DND-41 (cell line): ENCODE results near the gene PDSS1.
A peak's percentile ranks its signal among the peaks of the same experiment; 100 is the strongest.

Experiments used
- ATAC-seq: fragments of 200-7000 bp; cut with Tn5 transposase; 3 replicates; pipeline ENCODE4 v1.9.1; 2021; ENCODE audit warnings: low read depth; ENCODE audit not compliant: insufficient read depth
- DNase-seq: peaks from one replicate; pipeline ENCODE4 v3.0.0-alpha.2; 2020
- H2AFZ ChIP-seq: 2 replicates; pipeline ENCODE4 v1.6.0; 2012; ENCODE audit warnings: low read depth, low read length
- H3K27ac ChIP-seq: 2 replicates; pipeline ENCODE4 v1.5.1; 2012; ENCODE audit warnings: low read length, inconsistent platforms
- H3K27me3 ChIP-seq: fragments of 200-600 bp; sonication (generic); 2 replicates; pipeline ENCODE4 v1.6.0; 2012; ENCODE audit warnings: low read length, mild to moderate bottlenecking, inconsistent platforms; ENCODE audit not compliant: insufficient read depth, poor library complexity
- H3K36me3 ChIP-seq: 2 replicates; pipeline ENCODE4 v1.5.1; 2012; ENCODE audit warnings: low read length, inconsistent platforms; ENCODE audit not compliant: insufficient read depth
- H3K4me1 ChIP-seq: 2 replicates; pipeline ENCODE4 v1.5.1; 2012; ENCODE audit warnings: mild to moderate bottlenecking, low read length; ENCODE audit not compliant: insufficient read depth
- H3K4me2 ChIP-seq: 2 replicates; pipeline ENCODE4 v1.6.0; 2012; ENCODE audit warnings: mild to moderate bottlenecking, moderate library complexity, low read length, inconsistent platforms; ENCODE audit not compliant: insufficient read depth
- H3K4me3 ChIP-seq, 2 experiments: fragments of 200-600 bp in 1 of 2; shearing (Covaris generic) in 1 of 2; 2 replicates each; pipeline ENCODE4 v1.5.1; 2012 to 2016; ENCODE audit warnings: inconsistent platforms in 2 of 2, low read length in 2 of 2, mild to moderate bottlenecking in 2 of 2, low read depth in 1 of 2, moderate library complexity in 1 of 2
- H3K79me2 ChIP-seq: 2 replicates; pipeline ENCODE4 v1.6.0; 2012; ENCODE audit warnings: low read length, inconsistent platforms; ENCODE audit not compliant: insufficient read depth
- H3K9ac ChIP-seq: 2 replicates; pipeline ENCODE4 v1.6.0; 2012; ENCODE audit warnings: low read depth, mild to moderate bottlenecking, inconsistent platforms, low read length, moderate library complexity
- H3K9me3 ChIP-seq: 2 replicates; pipeline ENCODE4 v1.5.1; 2012; ENCODE audit warnings: low read length, moderate library complexity, mild to moderate bottlenecking, inconsistent platforms; ENCODE audit not compliant: insufficient read depth, severe bottlenecking
- H4K20me1 ChIP-seq: 2 replicates; pipeline ENCODE4 v1.6.0; 2012; ENCODE audit warnings: low read length; ENCODE audit not compliant: insufficient read depth
- CTCF ChIP-seq: IDR thresholded peaks from 2 replicates; pipeline ENCODE4 v1.5.1; 2012; ENCODE audit warnings: borderline replicate concordance, low read length, moderate library complexity, mild to moderate bottlenecking; ENCODE audit not compliant: poor library complexity, severe bottlenecking; ENCODE audit errors: extremely low read depth
- EZH2 ChIP-seq: IDR thresholded peaks from 3 replicates; pipeline ENCODE4 v1.6.1; 2012; ENCODE audit warnings: borderline replicate concordance, low read depth, mild to moderate bottlenecking, moderate library complexity, low read length, inconsistent platforms; ENCODE audit not compliant: severe bottlenecking

PDSS1 gene

GRCh38 chr10:26714415-26715136, 17.1 kb downstream of the PDSS1 start:
- Histone ChIP-seq H3K36me3 (peaks cover 55% of the 10 kb centered on the region), H3K27me3 (no peaks in the 10 kb centered on the region), H4K20me1 (peaks cover 2% of the 10 kb centered on the region; the same call in 1 of the 2 replicates), H3K27ac (no peak overlapping the region), H3K4me2 (no peak overlapping the region), H3K9ac (no peak overlapping the region), H3K79me2 (peaks cover 19% of the 10 kb centered on the region), H3K9me3 (no peaks in the 10 kb centered on the region), H3K4me3 (no peak overlapping the region), H3K4me1 (no peaks in the 10 kb centered on the region), H2AFZ (no peak overlapping the region)
- DNase-seq (no peak), ATAC-seq (no peak)
- TF ChIP-seq CTCF (no peak), EZH2 (no peak)

DNA sequence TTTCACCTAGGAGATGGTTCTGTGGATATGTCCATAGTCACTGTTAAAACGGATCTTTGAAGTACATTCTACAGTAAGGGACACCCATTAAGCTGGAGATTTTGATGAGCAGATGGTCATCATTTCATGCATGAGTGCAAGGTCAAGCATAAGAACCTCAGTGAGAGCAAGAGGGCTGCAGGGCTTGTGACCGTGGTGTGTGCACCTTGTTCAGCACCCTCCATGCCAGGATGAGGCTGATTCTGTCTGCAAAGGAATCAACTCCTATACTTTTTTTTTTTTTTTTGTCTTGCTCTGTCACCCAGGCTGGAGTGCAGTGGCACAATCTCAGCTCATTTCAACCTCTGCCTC, 17.6 kb downstream of the PDSS1 start:
- no peak for ATAC-seq
- H3K4me2 ChIP-seq: no peak overlapping the region
- peaks cover 2% of the 10 kb centered on the region; the same call in 1 of the 2 replicates for H4K20me1 ChIP-seq
- TF ChIP-seq EZH2: no peak
- TF ChIP-seq CTCF: no peak
- no peak overlapping the region for H3K4me3 ChIP-seq
- no peak overlapping the region for H3K27ac ChIP-seq
- H2AFZ ChIP-seq: no peak overlapping the region
- H3K27me3 ChIP-seq: no peaks in the 10 kb centered on the region
- H3K9ac ChIP-seq: no peak overlapping the region
- peaks cover 19% of the 10 kb centered on the region for H3K79me2 ChIP-seq
- no peaks in the 10 kb centered on the region for H3K4me1 ChIP-seq
- H3K36me3 ChIP-seq: peaks cover 59% of the 10 kb centered on the region
- DNase-seq: no peak
- no peaks in the 10 kb centered on the region for H3K9me3 ChIP-seq

DNA sequence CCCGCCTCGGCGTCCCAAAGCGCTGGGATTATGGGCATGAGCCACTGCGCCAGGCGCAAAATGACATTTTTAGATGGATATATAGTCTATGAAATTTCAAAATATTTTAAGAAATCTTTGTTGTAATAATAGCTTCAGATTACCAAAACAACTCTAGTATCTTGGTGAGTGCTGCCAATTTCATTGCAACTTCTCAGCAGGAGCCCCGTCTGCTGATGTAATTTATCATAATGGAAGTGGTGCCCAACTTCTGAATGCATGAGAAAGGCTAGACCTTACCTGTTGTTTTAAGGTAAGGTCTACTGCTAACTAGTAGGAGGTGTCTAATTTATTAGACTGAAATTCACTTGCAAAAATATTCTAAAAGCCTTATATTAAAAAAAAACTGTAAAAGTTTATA, 20.0 kb downstream of the PDSS1 start:
- Histone ChIP-seq H3K79me2 (peaks cover 19% of the 10 kb centered on the region), H3K4me1 (no peaks in the 10 kb centered on the region), H3K27me3 (no peaks in the 10 kb centered on the region), H3K9me3 (no peaks in the 10 kb centered on the region), H2AFZ (no peak overlapping the region), H3K4me2 (no peak overlapping the region), H3K9ac (no peak overlapping the region), H4K20me1 (peaks cover 2% of the 10 kb centered on the region; the same call in 1 of the 2 replicates), H3K27ac (no peak overlapping the region), H3K4me3 (no peak overlapping the region), H3K36me3 (peaks cover 82% of the 10 kb centered on the region)
- no peak for ATAC-seq
- no peak for DNase-seq
- TF ChIP-seq EZH2: no peak
- no peak for TF ChIP-seq CTCF

GRCh38 chr10:26721561-26721960, 24.1 kb downstream of the PDSS1 start:
- no peak overlapping the region for H3K9ac ChIP-seq
- H3K27ac ChIP-seq: no peak overlapping the region
- no peaks in the 10 kb centered on the region for H3K27me3 ChIP-seq
- TF ChIP-seq CTCF (no peak), EZH2 (no peak)
- peaks cover 4% of the 10 kb centered on the region for H3K79me2 ChIP-seq
- ATAC-seq: 0 out of 3 replicates have a peak, but pooled peaks have one; percentile 23
- no peaks in the 10 kb centered on the region for H3K4me1 ChIP-seq
- H3K4me2 ChIP-seq: no peak overlapping the region
- H3K4me3 ChIP-seq: no peak overlapping the region
- no peaks in the 10 kb centered on the region for H3K9me3 ChIP-seq
- DNase-seq: no peak
- H3K36me3 ChIP-seq: peaks cover 90% of the 10 kb centered on the region
- H2AFZ ChIP-seq: no peak overlapping the region
- 0 out of 2 replicates have a peak, but pooled peaks cover 4% of the 10 kb centered on the region for H4K20me1 ChIP-seq
